Body of pancreas (tissue), 4 donors: ENCODE data around the gene MPV17L2.

Experiments
- CTCF ChIP-seq, 7 experiments: fragments of 450-650 bp in 4 of 7; fragments of 200-600 bp in 3 of 7; sonication (generic) in 3 of 7; IDR thresholded peaks; one replicate each; pipeline ENCODE4 v1.5.1; 2016 to 2019; ENCODE audit warnings: antibody characterized with exemption in 7 of 7
- POLR2A ChIP-seq, 3 donors: fragments of 450-650 bp; IDR thresholded peaks; one replicate each; pipeline ENCODE4 v1.6.1; 2016; ENCODE audit warnings: antibody characterized with exemption in 3 of 3, mild to moderate bottlenecking in 2 of 3

GRCh38 chr19:18239303-18239702, 46.3 kb downstream of the MPV17L2 start:
- TF ChIP-seq POLR2A (IDR thresholded peaks at IDR 0.05) (no peak), CTCF (IDR thresholded peaks at IDR 0.05) (no peak)
